Endometrium (tissue), 2 donors: ENCODE results near the gene ANGPT4.
"Not testable (repeated sequence)": the region's sequence is repeated elsewhere in the genome, so short reads cannot be mapped to it uniquely, and the experiment has no call there.

Source experiments
- FAIRE-seq: peaks from 2 replicates; lab custom pipeline; 2012; peaks lifted over from hg19 to GRCh38; lab: Jason Lieb, UNC
- donor health status: control.
- donor health status: control.

ANGPT4 gene

GRCh38 chr20:844473-845225, 71.5 kb downstream of the ANGPT4 start:
- FAIRE-seq, result no peak

GRCh38 chr20:843912-844311, 72.2 kb downstream of the ANGPT4 start:
- FAIRE-seq, result no peak

GRCh38 chr20:842547-842940, 73.6 kb downstream of the ANGPT4 start:
- no peak for FAIRE-seq

GRCh38 chr20:841568-842546, 74.3 kb downstream of the ANGPT4 start:
- no peak for FAIRE-seq

GRCh38 chr20:840858-841567, 75.1 kb downstream of the ANGPT4 start:
- no peak for FAIRE-seq

- FAIRE-seq, result no peak
Measured at GRCh38 chr20:840503-840857, 75.7 kb downstream of the ANGPT4 start.

GRCh38 chr20:839626-840025, 76.5 kb downstream of the ANGPT4 start:
- no peak for FAIRE-seq

- no peak for FAIRE-seq
Measured at GRCh38 chr20:839015-839414, 77.1 kb downstream of the ANGPT4 start.

- FAIRE-seq, result no peak
Measured at GRCh38 chr20:836190-836589, 79.9 kb downstream of the ANGPT4 start.

- FAIRE-seq, result no peak
Measured at GRCh38 chr20:835608-836045, 80.5 kb downstream of the ANGPT4 start.

- no peak for FAIRE-seq
Measured at GRCh38 chr20:834151-834746, 81.9 kb downstream of the ANGPT4 start.

- FAIRE-seq, result peak; percentile 84
Measured at GRCh38 chr20:833450-834150, 82.5 kb downstream of the ANGPT4 start, which contains the start of gene FAM110A. TSS of gene FAM110A (plus strand) at chr20:833715. CDS start at chr20:844805, 11,090 bp downstream.

- no peak for FAIRE-seq
Measured at GRCh38 chr20:833121-833449, 83.0 kb downstream of the ANGPT4 start.

GRCh38 chr20:831956-832355, 84.2 kb downstream of the ANGPT4 start:
- no peak for FAIRE-seq

GRCh38 chr20:831251-831650, 84.9 kb downstream of the ANGPT4 start:
- no peak for FAIRE-seq

- no peak for FAIRE-seq
Measured at GRCh38 chr20:830011-830521, 86.1 kb downstream of the ANGPT4 start.

GRCh38 chr20:829551-829950, 86.6 kb downstream of the ANGPT4 start:
- FAIRE-seq, result no peak

- FAIRE-seq, result no peak
Measured at GRCh38 chr20:828987-829386, 87.1 kb downstream of the ANGPT4 start.

GRCh38 chr20:827981-828380, 88.2 kb downstream of the ANGPT4 start:
- FAIRE-seq, result not testable (repeated sequence)

GRCh38 chr20:826695-827323, 89.3 kb downstream of the ANGPT4 start:
- no peak for FAIRE-seq
